Natural killer cell (primary cell): ENCODE measurements around the gene SHC2. TPM values are rescaled to one million over a fixed set of nuclear protein-coding genes. Genes with fewer than 3 reads are reported as not detected.

ENCODE experiments used
- ATAC-seq, 3 donors: fragments of 150-1000 bp in 2 of 3; fragments of 200-7000 bp in 1 of 3; cut with Tn5 transposase; 1 replicate in 1 of 3; 2 replicates in 2 of 3; pipeline ENCODE4 v1.10.0; 2021; ENCODE audit warnings: mild to moderate bottlenecking in 2 of 3, moderate library complexity in 2 of 3
- DNase-seq, 2 donors: peaks; one replicate each; pipeline versions ENCODE4 v3.0.0 to v3.0.0-alpha.2; 2013 to 2021; ENCODE audit warnings: mixed read lengths in 1 of 2
- H3K27ac ChIP-seq: one replicate; pipeline ENCODE4 v1.5.1; 2013; ENCODE audit warnings: mild to moderate bottlenecking, low read length
- H3K27me3 ChIP-seq: one replicate; pipeline ENCODE4 v1.6.1; 2013; ENCODE audit warnings: low read length; ENCODE audit not compliant: control insufficient read depth, insufficient read depth
- H3K36me3 ChIP-seq: one replicate; pipeline ENCODE4 v1.6.1; 2013; ENCODE audit warnings: low read length; ENCODE audit not compliant: control insufficient read depth, insufficient read depth
- H3K4me1 ChIP-seq: one replicate; pipeline ENCODE4 v1.6.1; 2013; ENCODE audit warnings: low read length; ENCODE audit not compliant: control insufficient read depth, insufficient read depth
- H3K4me3 ChIP-seq: one replicate; pipeline ENCODE4 v1.5.1; 2013; ENCODE audit warnings: low read length
- H3K9me3 ChIP-seq: one replicate; pipeline ENCODE4 v1.6.1; 2013; ENCODE audit warnings: low read length; ENCODE audit not compliant: control insufficient read depth, insufficient read depth
- H3K27ac Mint-ChIP-seq, 2 donors: one replicate each; pipeline ENCODE4 v1.8.0; 2022; ENCODE audit warnings: mild to moderate bottlenecking in 2 of 2, mixed read lengths in 2 of 2, moderate library complexity in 1 of 2
- H3K27me3 Mint-ChIP-seq, 2 donors: one replicate each; pipeline ENCODE4 v1.8.0; 2022; ENCODE audit warnings: low read depth in 2 of 2, mixed read lengths in 2 of 2
- H3K36me3 Mint-ChIP-seq: one replicate; pipeline ENCODE4 v1.8.0; 2022; ENCODE audit warnings: mixed read lengths
- H3K4me1 Mint-ChIP-seq, 2 donors: one replicate each; pipeline ENCODE4 v1.8.0; 2022; ENCODE audit warnings: mixed read lengths in 2 of 2
- H3K4me3 Mint-ChIP-seq: one replicate; pipeline ENCODE4 v1.8.0; 2022; ENCODE audit warnings: mild to moderate bottlenecking, moderate library complexity, mixed read lengths
- H3K9me3 Mint-ChIP-seq, 2 donors: one replicate each; pipeline ENCODE4 v1.8.0; 2022; ENCODE audit warnings: mixed read lengths in 2 of 2
- CTCF ChIP-seq: fragments of 200-600 bp; IDR thresholded peaks from one replicate; pipeline ENCODE4 v1.8.0; 2022; ENCODE audit warnings: antibody characterized with exemption
- WGBS: methylation state at CpG from one replicate; pipeline ENCODE4 v1.1.7; 2013; ENCODE audit warnings: missing lambda C conversion rate; ENCODE audit not compliant: insufficient coverage; 5-methylcytosine and 5-hydroxymethylcytosine counted together
- intact Hi-C: fragments of 100-400 bp; cut with micrococcal nuclease; formaldehyde crosslinking; loops from one replicate; pipeline ENCODE4 v1.14.2; 2022
- total RNA-seq, 4 donors: library from RNA; stranded (reverse); fragments of 120-200 nt in 1 of 4; gene quantifications; one replicate each; pipeline versions ENCODE4 v1.2.3 to v1.2.4, GENCODE V29; 2013 to 2022

Gene SHC2
- total RNA-seq, 3 donors from 2014 or later (not counting 1 experiment from before 2014, with no cell fraction given) = 0.75 TPM; not detected in 2

- no peak overlapping the region for H3K4me3 Mint-ChIP-seq
- no peaks in the 10 kb centered on the region for H3K27me3 ChIP-seq
- no peak overlapping the region for H3K4me3 ChIP-seq
- ATAC-seq = no peak
- H3K36me3 Mint-ChIP-seq = no peaks in the 10 kb centered on the region
- H3K4me1 ChIP-seq = no peaks in the 10 kb centered on the region
- no peak overlapping the region for H3K27ac ChIP-seq
- no peaks in the 10 kb centered on the region for H3K9me3 ChIP-seq
- no peak overlapping the region for H3K27ac Mint-ChIP-seq
- intact Hi-C loops = no loop called here
- H3K36me3 ChIP-seq = no peaks in the 10 kb centered on the region
- DNase-seq = no peak
- peaks cover 0 to 5% of the 10 kb centered on the region in 2 donors for H3K27me3 Mint-ChIP-seq
- WGBS = 70% methylated on average over 23 of the region's 23 CpGs
- peaks cover 0 to 4% of the 10 kb centered on the region in 2 donors for H3K4me1 Mint-ChIP-seq
- H3K9me3 Mint-ChIP-seq = no peaks in the 10 kb centered on the region
- TF ChIP-seq CTCF = no peak
These were observed 86.5 kb downstream of the SHC2 start for GRCh38 chr19:374183-374885.

GRCh38 chr19:373391-374182 lies 87.2 kb downstream of the SHC2 start:
- intact Hi-C loops = no loop called here
- DNase-seq = no peak
- WGBS = 86% methylated on average over 24 of the region's 24 CpGs

GRCh38 chr19:372306-372890 lies 88.4 kb downstream of the SHC2 start:
- H3K36me3 Mint-ChIP-seq = no peaks in the 10 kb centered on the region
- 65% methylated on average over 14 of the region's 14 CpGs for WGBS
- H3K27me3 Mint-ChIP-seq = peaks cover 3 to 15% of the 10 kb centered on the region in 2 donors
- Histone ChIP-seq H3K27ac (no peak overlapping the region), H3K27me3 (no peaks in the 10 kb centered on the region), H3K36me3 (no peaks in the 10 kb centered on the region), H3K4me1 (no peaks in the 10 kb centered on the region), H3K9me3 (no peaks in the 10 kb centered on the region), H3K4me3 (no peak overlapping the region)
- no peaks in the 10 kb centered on the region for H3K9me3 Mint-ChIP-seq
- no peaks in the 10 kb centered on the region for H3K4me1 Mint-ChIP-seq
- intact Hi-C loops = no loop called here
- H3K4me3 Mint-ChIP-seq = no peak overlapping the region
- ATAC-seq (no peak), DNase-seq (no peak)
- no peak for TF ChIP-seq CTCF
- H3K27ac Mint-ChIP-seq = no peak overlapping the region

More at GRCh38 chr19:373391-374182, 87.2 kb downstream of the SHC2 start:
- Histone ChIP-seq H3K4me1 (no peaks in the 10 kb centered on the region), H3K4me3 (no peak overlapping the region), H3K27me3 (no peaks in the 10 kb centered on the region), H3K27ac (no peak overlapping the region), H3K9me3 (no peaks in the 10 kb centered on the region), H3K36me3 (no peaks in the 10 kb centered on the region)
- no peak for ATAC-seq
- H3K4me3 Mint-ChIP-seq = no peak overlapping the region
- H3K27ac Mint-ChIP-seq = no peak overlapping the region
- peaks cover 0 to 4% of the 10 kb centered on the region in 2 donors for H3K4me1 Mint-ChIP-seq
- H3K27me3 Mint-ChIP-seq = peaks cover 0 to 10% of the 10 kb centered on the region in 2 donors
- no peak for TF ChIP-seq CTCF
- no peaks in the 10 kb centered on the region for H3K36me3 Mint-ChIP-seq
- no peaks in the 10 kb centered on the region for H3K9me3 Mint-ChIP-seq
